ENCODE measurements around the gene TRAF3IP3.

DNA sequence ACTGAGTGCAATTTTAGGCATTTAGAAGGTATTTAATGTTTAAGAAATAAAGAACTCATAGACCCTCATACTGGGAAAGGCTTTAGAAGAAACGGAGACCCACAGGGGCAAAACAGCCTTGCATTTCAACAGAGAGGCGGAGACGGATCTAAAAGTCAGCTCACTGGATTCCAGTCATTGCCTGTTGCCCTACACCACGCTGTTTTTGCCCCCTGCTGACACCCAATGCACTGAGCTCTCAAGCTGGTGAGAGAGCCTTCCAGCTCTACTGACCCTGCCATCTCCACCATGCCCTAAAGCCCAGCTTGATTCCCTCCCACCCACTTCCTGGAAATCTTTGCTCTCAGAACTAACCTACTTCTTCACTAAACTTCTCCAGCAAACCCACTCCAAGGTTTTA, 7.2 kb upstream of the TRAF3IP3 start:
- TF ChIP-seq, protein P1, sequence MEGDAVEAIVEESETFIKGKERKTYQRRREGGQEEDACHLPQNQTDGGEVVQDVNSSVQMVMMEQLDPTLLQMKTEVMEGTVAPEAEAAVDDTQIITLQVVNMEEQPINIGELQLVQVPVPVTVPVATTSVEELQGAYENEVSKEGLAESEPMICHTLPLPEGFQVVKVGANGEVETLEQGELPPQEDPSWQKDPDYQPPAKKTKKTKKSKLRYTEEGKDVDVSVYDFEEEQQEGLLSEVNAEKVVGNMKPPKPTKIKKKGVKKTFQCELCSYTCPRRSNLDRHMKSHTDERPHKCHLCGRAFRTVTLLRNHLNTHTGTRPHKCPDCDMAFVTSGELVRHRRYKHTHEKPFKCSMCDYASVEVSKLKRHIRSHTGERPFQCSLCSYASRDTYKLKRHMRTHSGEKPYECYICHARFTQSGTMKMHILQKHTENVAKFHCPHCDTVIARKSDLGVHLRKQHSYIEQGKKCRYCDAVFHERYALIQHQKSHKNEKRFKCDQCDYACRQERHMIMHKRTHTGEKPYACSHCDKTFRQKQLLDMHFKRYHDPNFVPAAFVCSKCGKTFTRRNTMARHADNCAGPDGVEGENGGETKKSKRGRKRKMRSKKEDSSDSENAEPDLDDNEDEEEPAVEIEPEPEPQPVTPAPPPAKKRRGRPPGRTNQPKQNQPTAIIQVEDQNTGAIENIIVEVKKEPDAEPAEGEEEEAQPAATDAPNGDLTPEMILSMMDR (conservative IDR thresholded peaks at IDR 0.05) = no peak
- TF ChIP-seq EZH2 (IDR thresholded peaks at IDR 0.05; ENCODE audit: low read depth) = no peak
